ENCODE results near the gene TANC1.
A peak's percentile ranks its signal among the peaks of the same experiment; 100 is the strongest.

TANC1 gene

DNA sequence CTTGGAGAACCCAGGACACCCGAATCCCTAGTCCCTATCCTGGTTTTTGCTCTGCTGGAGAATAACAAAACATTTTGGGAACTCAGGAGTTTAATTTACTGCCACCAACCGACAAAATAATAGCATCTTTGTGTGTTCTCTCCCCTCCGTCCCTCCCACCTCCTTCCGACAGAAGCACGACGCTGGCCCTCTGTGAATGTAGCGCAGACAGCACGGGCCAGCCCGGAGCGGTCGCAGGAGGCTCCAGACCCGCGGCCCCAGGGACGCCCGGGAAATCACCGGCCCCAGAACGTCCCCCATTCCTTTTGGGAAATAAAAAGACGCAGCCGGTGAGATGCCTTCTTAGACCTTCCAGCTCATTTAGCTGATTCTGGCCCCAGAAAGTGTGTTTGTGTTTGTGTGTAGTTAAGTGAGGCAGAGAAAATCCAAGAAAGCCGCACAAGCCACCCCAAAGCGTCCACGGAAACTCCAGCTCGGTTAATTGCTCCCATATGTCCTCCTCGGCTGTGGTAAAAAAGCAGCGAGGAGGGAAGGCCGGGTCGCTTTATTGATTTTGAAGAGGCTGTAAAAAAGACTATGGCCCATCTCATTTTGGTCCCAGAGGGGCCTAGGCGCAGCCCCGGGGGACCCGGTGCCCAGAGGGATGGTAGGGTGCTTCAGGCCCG, 577 bp upstream of the TANC1 start:
- Histone ChIP-seq H3K27ac (ENCODE audit: insufficient read depth in 1 of 2, low read depth in 1 of 2, low read length in 2 of 2, poor library complexity in 1 of 2, severe bottlenecking in 2 of 2) (peak overlapping the region; percentile 50 to 62), H3K4me3 (ENCODE audit: control insufficient read depth in 1 of 7, extremely low read depth in 1 of 7, insufficient read depth in 4 of 7, low read depth in 2 of 7, low read length in 6 of 7) (peak overlapping the region; percentile 60 to 87 (median 81)), H3K36me3 (ENCODE audit: control insufficient read depth in 4 of 4, insufficient read depth in 4 of 4, low read length in 3 of 4) (no peaks in the 10 kb centered on the region), H3K9me3 (ENCODE audit: control extremely low read depth in 1 of 5, control insufficient read depth in 4 of 5, insufficient read depth in 2 of 5, low read depth in 1 of 5, low read length in 4 of 5) (no peaks in the 10 kb centered on the region), H3K4me1 (ENCODE audit: control extremely low read depth in 1 of 4, control insufficient read depth in 4 of 4, insufficient read depth in 4 of 4, low read length in 3 of 4) (peaks cover 12 to 36% (median 32%) of the 10 kb centered on the region in 4 experiments), H3K27me3 (replicated peaks in 2 of 5; ENCODE audit: control insufficient read depth in 4 of 5, insufficient read depth in 5 of 5, low read length in 4 of 5) (no peaks in the 10 kb centered on the region)
- CTCF ChIA-PET = interaction anchor here (1.1 to 2.3 kb wide), 3 partner anchors 12 to 151 kb away, joined by 3 to 6 read pairs (median 3); no protein-coding TSS in a partner anchor
- peak; percentile 50 to 78 (median 59) for DNase-seq
- WGBS (ENCODE audit: insufficient coverage) = under 1% methylated on average over 27 of the region's 31 CpGs
- POLR2A ChIA-PET = interaction anchor here (0.7 to 0.9 kb wide), 2 partner anchors 61 to 648 kb away, joined by 3 read pairs; no protein-coding TSS in a partner anchor

- Histone ChIP-seq H3K4me1 (ENCODE audit: control extremely low read depth in 1 of 4, control insufficient read depth in 4 of 4, insufficient read depth in 4 of 4, low read length in 3 of 4) (peaks cover 12 to 36% (median 32%) of the 10 kb centered on the region in 4 experiments), H3K27me3 (replicated peaks in 2 of 5; ENCODE audit: control insufficient read depth in 4 of 5, insufficient read depth in 5 of 5, low read length in 4 of 5) (no peaks in the 10 kb centered on the region), H3K4me3 (ENCODE audit: control insufficient read depth in 1 of 7, extremely low read depth in 1 of 7, insufficient read depth in 4 of 7, low read depth in 2 of 7, low read length in 6 of 7) (peak overlapping the region; percentile 60 to 87 (median 81)), H3K27ac (ENCODE audit: insufficient read depth in 1 of 2, low read depth in 1 of 2, low read length in 2 of 2, poor library complexity in 1 of 2, severe bottlenecking in 2 of 2) (no peak overlapping the region), H3K36me3 (ENCODE audit: control insufficient read depth in 4 of 4, insufficient read depth in 4 of 4, low read length in 3 of 4) (no peaks in the 10 kb centered on the region), H3K9me3 (ENCODE audit: control extremely low read depth in 1 of 5, control insufficient read depth in 4 of 5, insufficient read depth in 2 of 5, low read depth in 1 of 5, low read length in 4 of 5) (no peaks in the 10 kb centered on the region)
- ChIA-PET POLR2A (interaction anchor here (0.6 kb wide), 1 partner anchor 8 kb away, joined by 3 read pairs; no protein-coding TSS in a partner anchor), CTCF (interaction anchor here (0.6 to 1.8 kb wide), 4 partner anchors 14 to 55 kb away, joined by 3 to 5 read pairs (median 3); no protein-coding TSS in a partner anchor)
- peak in 2 of 3 donors; percentile 28 to 36 for DNase-seq
- WGBS (ENCODE audit: insufficient coverage) = 0% methylated on average over 27 of the region's 36 CpGs
Observed at GRCh38 chr2:158969162-158969714, 798 bp downstream of the TANC1 start.

DNA sequence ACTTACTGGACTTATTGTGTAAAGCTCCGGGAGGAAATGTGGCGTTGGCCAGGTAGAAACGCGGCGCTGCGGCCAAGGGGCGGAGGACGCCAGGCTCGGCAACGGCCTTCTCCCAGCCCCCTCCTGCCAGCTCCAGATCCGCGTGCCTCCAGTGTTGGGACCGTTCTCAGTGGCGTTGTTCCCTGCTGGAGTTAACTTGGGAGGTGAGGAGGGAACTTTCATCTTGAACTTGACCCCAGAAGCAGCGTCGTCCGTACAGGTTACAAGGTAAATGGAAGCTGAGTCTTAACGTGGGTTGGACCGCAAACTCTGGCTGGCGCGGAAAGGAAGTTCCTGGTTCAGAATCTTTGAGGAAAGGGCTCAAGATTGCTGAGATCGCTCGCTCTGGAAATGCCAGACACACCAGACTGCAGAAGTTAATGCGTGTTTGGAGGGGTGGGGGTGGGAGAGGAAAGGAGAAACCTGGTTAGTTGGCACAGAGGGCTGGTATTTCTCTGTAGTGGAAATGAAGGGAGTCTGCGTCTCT, 1.3 kb downstream of the TANC1 start:
- Histone ChIP-seq H3K4me3 (ENCODE audit: control insufficient read depth in 1 of 7, extremely low read depth in 1 of 7, insufficient read depth in 4 of 7, low read depth in 2 of 7, low read length in 6 of 7) (peak overlapping the region; percentile 60 to 87 (median 81)), H3K27me3 (replicated peaks in 2 of 5; ENCODE audit: control insufficient read depth in 4 of 5, insufficient read depth in 5 of 5, low read length in 4 of 5) (no peaks in the 10 kb centered on the region), H3K36me3 (ENCODE audit: control insufficient read depth in 4 of 4, insufficient read depth in 4 of 4, low read length in 3 of 4) (no peaks in the 10 kb centered on the region), H3K9me3 (ENCODE audit: control extremely low read depth in 1 of 5, control insufficient read depth in 4 of 5, insufficient read depth in 2 of 5, low read depth in 1 of 5, low read length in 4 of 5) (no peaks in the 10 kb centered on the region), H3K27ac (ENCODE audit: insufficient read depth in 1 of 2, low read depth in 1 of 2, low read length in 2 of 2, poor library complexity in 1 of 2, severe bottlenecking in 2 of 2) (no peak overlapping the region), H3K4me1 (ENCODE audit: control extremely low read depth in 1 of 4, control insufficient read depth in 4 of 4, insufficient read depth in 4 of 4, low read length in 3 of 4) (peaks cover 12 to 36% (median 32%) of the 10 kb centered on the region in 4 experiments)
- WGBS (ENCODE audit: insufficient coverage) = 1% methylated on average over 20 of the region's 25 CpGs
- ChIA-PET POLR2A (interaction anchor here (0.6 kb wide), 1 partner anchor 8 kb away, joined by 3 read pairs; no protein-coding TSS in a partner anchor), CTCF (interaction anchor here (0.6 to 1.8 kb wide), 4 partner anchors 14 to 54 kb away, joined by 3 to 5 read pairs (median 3); no protein-coding TSS in a partner anchor)
- peak; percentile 20 to 61 (median 47) for DNase-seq

- H3K27ac ChIP-seq (ENCODE audit: insufficient read depth in 1 of 2, low read depth in 1 of 2, low read length in 2 of 2, poor library complexity in 1 of 2, severe bottlenecking in 2 of 2) = no peak overlapping the region
Observed at GRCh38 chr2:158970241-158970751, 1.9 kb downstream of the TANC1 start.

DNA sequence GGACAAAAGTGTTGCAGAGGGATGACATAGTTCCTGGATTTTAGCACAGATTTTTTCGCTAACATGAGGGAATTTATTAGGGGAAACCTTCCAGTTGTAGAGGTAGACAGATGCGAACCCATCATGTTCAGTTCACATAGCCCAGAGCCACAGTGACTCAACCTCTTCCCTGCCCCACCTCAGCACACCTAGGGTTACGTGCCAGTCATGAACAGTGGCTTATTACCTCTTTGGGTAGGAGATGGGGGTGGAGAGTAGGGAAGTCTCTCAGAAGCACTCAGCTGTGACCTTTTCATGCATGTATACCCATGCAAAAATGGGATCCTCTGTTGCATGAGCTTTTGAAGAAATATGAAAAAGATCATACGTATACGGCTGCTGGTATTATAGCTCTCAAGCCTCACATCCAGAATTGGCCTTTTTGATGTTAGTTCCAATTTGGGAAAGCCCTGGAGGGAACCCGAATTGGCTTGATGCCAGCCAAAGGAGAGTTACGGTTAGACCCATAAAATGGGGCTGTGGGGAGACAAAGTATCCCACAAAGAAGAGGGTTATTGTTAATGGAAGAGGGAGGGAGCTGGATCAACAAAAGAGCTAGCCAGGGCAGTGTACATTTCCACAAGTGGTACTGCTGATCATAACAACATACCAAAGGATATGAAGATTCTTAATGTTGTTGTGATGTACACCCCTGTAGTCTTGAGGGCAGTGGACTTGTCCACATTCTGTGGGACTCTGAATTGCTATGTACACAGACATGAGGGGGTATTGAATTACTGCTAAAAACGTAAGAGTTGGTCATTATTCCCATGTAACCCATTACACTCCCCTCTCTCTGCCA, 4.9 kb downstream of the TANC1 start:
- H3K36me3 ChIP-seq (ENCODE audit: control insufficient read depth in 4 of 4, insufficient read depth in 4 of 4, low read length in 3 of 4) = no peaks in the 10 kb centered on the region
- H3K4me1 ChIP-seq (ENCODE audit: control extremely low read depth in 1 of 4, control insufficient read depth in 4 of 4, insufficient read depth in 4 of 4, low read length in 3 of 4) = peaks cover 5 to 24% (median 21%) of the 10 kb centered on the region in 4 experiments
- ChIA-PET CTCF (interaction anchor here (1.1 kb wide), 1 partner anchor 145 kb away, joined by 3 read pairs; no protein-coding TSS in a partner anchor), POLR2A (no interaction called here)
- H3K4me3 ChIP-seq (ENCODE audit: control insufficient read depth in 1 of 7, extremely low read depth in 1 of 7, insufficient read depth in 4 of 7, low read depth in 2 of 7, low read length in 6 of 7) = no peak overlapping the region
- no peak for DNase-seq
- H3K27me3 ChIP-seq (replicated peaks in 2 of 5; ENCODE audit: control insufficient read depth in 4 of 5, insufficient read depth in 5 of 5, low read length in 4 of 5) = no peaks in the 10 kb centered on the region
- 98% methylated on average over 6 of the region's 8 CpGs for WGBS (ENCODE audit: insufficient coverage)
- no peaks in the 10 kb centered on the region for H3K9me3 ChIP-seq (ENCODE audit: control extremely low read depth in 1 of 5, control insufficient read depth in 4 of 5, insufficient read depth in 2 of 5, low read depth in 1 of 5, low read length in 4 of 5)
- H3K27ac ChIP-seq (ENCODE audit: insufficient read depth in 1 of 2, low read depth in 1 of 2, low read length in 2 of 2, poor library complexity in 1 of 2, severe bottlenecking in 2 of 2) = no peak overlapping the region

More at GRCh38 chr2:158970241-158970751, 1.9 kb downstream of the TANC1 start:
- ChIA-PET POLR2A (no interaction called here), CTCF (interaction anchor here (0.6 to 1.8 kb wide), 4 partner anchors 13 to 29 kb away, joined by 3 to 5 read pairs (median 4); no protein-coding TSS in a partner anchor)
- Histone ChIP-seq H3K36me3 (ENCODE audit: control insufficient read depth in 4 of 4, insufficient read depth in 4 of 4, low read length in 3 of 4) (no peaks in the 10 kb centered on the region), H3K27me3 (replicated peaks in 2 of 5; ENCODE audit: control insufficient read depth in 4 of 5, insufficient read depth in 5 of 5, low read length in 4 of 5) (no peaks in the 10 kb centered on the region), H3K4me3 (ENCODE audit: control insufficient read depth in 1 of 7, extremely low read depth in 1 of 7, insufficient read depth in 4 of 7, low read depth in 2 of 7, low read length in 6 of 7) (peak overlapping the region; percentile 60 to 87 (median 81)), H3K9me3 (ENCODE audit: control extremely low read depth in 1 of 5, control insufficient read depth in 4 of 5, insufficient read depth in 2 of 5, low read depth in 1 of 5, low read length in 4 of 5) (no peaks in the 10 kb centered on the region), H3K4me1 (ENCODE audit: control extremely low read depth in 1 of 4, control insufficient read depth in 4 of 4, insufficient read depth in 4 of 4, low read length in 3 of 4) (peaks cover 12 to 36% (median 32%) of the 10 kb centered on the region in 4 experiments)
- peak; percentile 49 to 83 (median 71) for DNase-seq
- WGBS (ENCODE audit: insufficient coverage) = 0% methylated on average over 1 of the region's 3 CpGs

GRCh38 chr2:158975271-158975921, 7.0 kb downstream of the TANC1 start:
- POLR2A ChIA-PET = interaction anchor here (0.6 kb wide), 1 partner anchor 246 kb away, joined by 3 read pairs; no protein-coding TSS in a partner anchor

More at GRCh38 chr2:158975271-158975921, 7.0 kb downstream of the TANC1 start:
- CTCF ChIA-PET = interaction anchor here (0.8 to 2.6 kb wide), 2 partner anchors 11 to 142 kb away, joined by 3 to 12 read pairs; no protein-coding TSS in a partner anchor
- Histone ChIP-seq H3K4me3 (ENCODE audit: control insufficient read depth in 1 of 7, extremely low read depth in 1 of 7, insufficient read depth in 4 of 7, low read depth in 2 of 7, low read length in 6 of 7) (no peak overlapping the region), H3K9me3 (ENCODE audit: control extremely low read depth in 1 of 5, control insufficient read depth in 4 of 5, insufficient read depth in 2 of 5, low read depth in 1 of 5, low read length in 4 of 5) (no peaks in the 10 kb centered on the region), H3K36me3 (ENCODE audit: control insufficient read depth in 4 of 4, insufficient read depth in 4 of 4, low read length in 3 of 4) (no peaks in the 10 kb centered on the region), H3K4me1 (ENCODE audit: control extremely low read depth in 1 of 4, control insufficient read depth in 4 of 4, insufficient read depth in 4 of 4, low read length in 3 of 4) (peaks cover 0 to 12% (median 8%) of the 10 kb centered on the region in 4 experiments), H3K27ac (ENCODE audit: insufficient read depth in 1 of 2, low read depth in 1 of 2, low read length in 2 of 2, poor library complexity in 1 of 2, severe bottlenecking in 2 of 2) (no peak overlapping the region), H3K27me3 (replicated peaks in 2 of 5; ENCODE audit: control insufficient read depth in 4 of 5, insufficient read depth in 5 of 5, low read length in 4 of 5) (no peaks in the 10 kb centered on the region)
- WGBS (ENCODE audit: insufficient coverage) = 100% methylated on average over 1 of the region's 9 CpGs
- no peak for DNase-seq

All from common myeloid progenitor, CD34-positive (primary cell).